GM21825 (cell line): ENCODE data around the gene DBP.

Experiments used
- ATAC-seq: cut with Tn5 transposase; IDR thresholded peaks from one replicate; pipeline ENCODE4 v1.9.1; 2021; ENCODE audit warnings: mild to moderate bottlenecking, moderate library complexity; ENCODE audit not compliant: unreplicated experiment

Gene DBP

GRCh38 chr19:48582168-48582567, 55.0 kb downstream of the DBP start:
- ATAC-seq: no peak
